Smooth muscle cell of the pulmonary artery (primary cell): ENCODE data around the gene DLEU7. TPM values are rescaled to one million over a fixed set of nuclear protein-coding genes. Genes with fewer than 3 reads are reported as not detected.

Experiments used
- total RNA-seq: library from RNA; depleted of rRNA; stranded (reverse); fragments of >200 nt; gene quantifications from 2 replicates; pipeline ENCODE4 v1.2.3, GENCODE V29; 2014

Gene DLEU7
- total RNA-seq = not detected in 2 replicates

DNA sequence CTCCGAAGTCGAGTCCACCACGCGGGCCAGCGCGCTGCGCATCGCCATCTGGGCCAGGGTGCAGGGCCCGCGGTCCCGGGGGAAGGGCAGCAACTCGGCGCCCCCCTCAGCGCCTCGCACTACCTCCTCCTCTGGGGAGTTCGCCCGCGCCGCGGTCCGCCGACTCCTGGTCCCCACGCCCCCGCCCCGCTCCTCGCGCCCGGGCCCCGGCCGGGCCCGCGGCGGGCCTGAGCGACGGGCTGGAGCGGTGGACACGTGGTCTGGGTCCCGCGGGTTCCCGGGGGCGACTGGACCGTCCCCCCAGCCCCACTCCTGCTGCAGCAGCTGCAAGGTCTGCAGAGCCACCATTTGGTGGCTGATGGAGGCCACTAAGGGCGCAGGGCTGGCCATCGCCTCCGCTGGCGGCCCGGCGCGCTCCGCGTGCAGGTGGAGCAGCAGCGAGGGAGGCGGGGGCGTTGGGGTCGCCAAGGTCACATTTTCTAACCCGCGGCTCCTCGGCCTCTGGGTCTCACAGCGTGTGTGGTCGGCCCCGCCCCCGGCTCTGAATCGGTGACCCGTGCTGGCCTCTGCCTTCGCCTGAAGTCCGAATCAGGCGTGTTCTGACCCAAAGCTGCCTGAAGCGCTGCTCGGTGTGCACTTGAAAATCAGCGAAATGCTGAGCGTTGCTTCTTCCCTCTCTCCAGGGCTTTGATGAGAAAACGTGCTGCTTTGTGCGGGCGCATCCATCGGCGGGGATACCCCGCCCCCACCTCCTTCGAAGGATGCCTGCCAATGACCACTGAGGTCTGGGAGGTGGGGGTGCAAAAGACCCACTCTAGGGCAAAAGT, at the start of gene DLEU7:
Gene DLEU7, minus strand, starts transcription at position 436 of the 827 bp plus-strand sequence. Its CDS starts 46 bp downstream, at position 390.

Other genes starting within 250 kb of the DLEU7 start
- gene RNASEH2B, start 66.1 kb upstream of the DLEU7 start, total RNA-seq = 19.0 and 27.7 TPM in 2 replicates